ENCODE data around the gene TIAM1. TPM values are rescaled to one million over a fixed set of nuclear protein-coding genes. Genes with fewer than 3 reads are reported as not detected.

TIAM1 gene
- total RNA-seq, 1 donor from 2014 or later, result 67.8 TPM

DNA sequence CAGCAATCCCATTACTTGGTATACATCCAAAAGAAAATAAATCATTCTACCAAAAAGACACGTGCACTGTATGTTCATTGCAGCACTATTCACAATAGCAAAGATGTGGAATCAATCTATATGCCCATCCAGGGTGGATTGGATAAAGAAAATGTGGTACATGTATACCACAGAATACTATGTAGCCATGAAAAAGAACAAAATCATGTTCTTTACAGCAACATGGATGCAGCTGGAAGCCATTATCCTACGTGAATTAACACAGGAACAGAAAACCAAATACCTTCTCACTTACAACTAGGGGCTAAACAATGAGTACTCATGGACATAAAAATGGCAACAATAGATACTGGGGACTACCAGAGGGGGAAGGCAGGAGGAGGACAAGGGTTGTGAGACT lies 147.3 kb downstream of the TIAM1 start:
- DNase-seq, result no peak

DNA sequence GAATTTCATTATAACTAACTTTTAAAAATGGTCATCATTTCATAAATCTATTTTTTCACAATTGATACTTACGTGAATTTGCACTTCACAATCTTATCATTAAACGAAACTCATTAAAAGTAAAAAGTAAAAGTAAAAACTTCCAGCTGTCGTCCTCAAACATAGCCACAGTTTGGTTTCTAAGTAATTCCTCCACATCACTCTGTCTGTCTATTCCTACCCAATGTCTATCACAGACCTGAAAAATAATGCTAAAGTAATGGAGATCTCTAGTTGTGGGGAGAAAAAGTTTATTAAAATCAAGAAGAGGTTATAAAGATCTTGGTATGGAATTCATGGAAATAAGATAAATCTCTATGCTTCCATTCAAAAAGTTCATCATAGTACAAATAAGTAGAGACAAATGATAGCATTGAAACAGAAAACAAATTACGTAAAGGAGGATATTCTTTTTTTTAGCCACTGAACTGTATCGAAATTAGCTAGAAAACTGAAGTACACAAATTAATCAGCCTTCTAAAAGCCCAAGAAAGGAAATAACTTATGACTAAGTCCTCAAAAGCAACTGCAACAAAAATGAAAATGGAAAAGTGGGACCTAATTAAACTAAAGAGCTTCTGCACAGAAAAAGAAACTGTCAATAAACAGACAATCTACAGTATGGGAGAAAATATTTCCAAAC lies 148.6 kb downstream of the TIAM1 start:
- DNase-seq, result no peak

DNA sequence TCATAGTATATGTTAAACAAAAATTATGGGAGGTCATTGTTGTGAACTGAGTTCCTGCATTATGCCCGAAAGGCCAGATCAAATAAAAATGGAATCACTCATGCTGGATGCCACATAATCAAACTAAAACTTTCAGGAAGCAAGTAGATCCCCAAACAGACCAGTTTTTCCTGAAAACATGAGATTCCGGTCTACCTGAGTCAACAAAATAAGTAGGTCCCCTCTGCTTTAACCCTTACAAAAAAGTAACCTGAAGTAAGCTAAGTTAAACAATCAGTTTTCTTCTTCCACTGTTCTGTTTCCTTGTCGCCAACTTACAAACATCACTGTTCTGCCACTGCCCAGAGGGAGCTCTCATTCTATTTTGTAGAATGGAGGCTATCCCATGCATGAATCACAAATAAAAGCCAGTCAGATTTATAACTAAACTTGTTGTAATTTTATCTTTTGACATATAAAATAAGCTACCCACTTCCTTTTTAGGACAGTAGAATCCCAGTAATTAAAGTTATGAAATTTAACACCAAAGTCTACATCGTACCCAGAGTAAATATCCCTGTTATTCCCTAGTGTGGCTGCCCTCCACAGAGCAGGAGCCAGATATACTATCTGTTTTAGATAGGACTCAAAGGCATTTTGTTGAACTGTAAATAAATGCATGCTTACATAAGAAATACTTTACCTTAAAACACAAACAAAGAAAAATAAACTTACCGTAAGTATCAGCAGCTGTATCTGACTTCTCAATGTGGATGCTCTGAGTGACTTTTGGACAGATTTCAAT lies 149.4 kb downstream of the TIAM1 start:
- DNase-seq, result no peak

DNA sequence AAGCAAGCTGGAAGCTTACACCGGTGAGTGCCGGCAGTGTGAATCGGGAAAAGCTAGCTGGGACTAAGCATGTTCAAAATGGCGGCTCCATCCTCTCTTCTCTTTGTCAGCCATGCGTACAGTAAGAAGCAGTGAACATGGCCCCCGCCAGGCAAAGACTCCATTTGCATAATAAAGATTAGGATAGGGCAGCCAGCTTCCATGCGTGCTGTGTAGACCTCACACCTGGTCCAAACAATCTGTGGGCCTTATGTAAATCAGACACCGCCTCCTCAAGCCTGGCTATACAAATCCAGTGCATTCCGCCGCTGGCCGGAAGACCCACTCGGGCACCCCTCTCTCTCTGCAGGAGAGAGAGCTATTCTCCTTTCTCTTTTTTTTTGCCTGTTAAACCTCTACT lies 150.3 kb downstream of the TIAM1 start:
- no peak for DNase-seq

DNA sequence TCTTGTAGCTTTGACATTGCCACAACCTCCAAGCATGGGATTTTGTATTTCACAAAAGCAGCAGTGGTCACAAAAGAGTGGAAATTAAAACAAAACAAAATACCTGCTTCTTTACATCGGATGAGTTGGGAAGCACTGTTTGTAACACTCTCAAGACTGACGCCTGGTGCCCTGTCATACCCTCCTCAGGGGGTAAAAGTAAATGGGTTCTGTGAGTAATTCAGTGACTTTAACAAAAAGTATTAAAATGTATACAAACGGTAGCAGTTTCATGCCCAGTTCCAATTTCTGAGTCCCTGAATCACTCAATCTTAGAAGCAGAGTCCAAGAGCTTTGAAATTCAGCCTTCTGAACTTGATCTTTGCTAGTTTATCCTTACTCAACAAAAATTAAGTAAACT lies 152.5 kb downstream of the TIAM1 start:
- no peak for DNase-seq

DNA sequence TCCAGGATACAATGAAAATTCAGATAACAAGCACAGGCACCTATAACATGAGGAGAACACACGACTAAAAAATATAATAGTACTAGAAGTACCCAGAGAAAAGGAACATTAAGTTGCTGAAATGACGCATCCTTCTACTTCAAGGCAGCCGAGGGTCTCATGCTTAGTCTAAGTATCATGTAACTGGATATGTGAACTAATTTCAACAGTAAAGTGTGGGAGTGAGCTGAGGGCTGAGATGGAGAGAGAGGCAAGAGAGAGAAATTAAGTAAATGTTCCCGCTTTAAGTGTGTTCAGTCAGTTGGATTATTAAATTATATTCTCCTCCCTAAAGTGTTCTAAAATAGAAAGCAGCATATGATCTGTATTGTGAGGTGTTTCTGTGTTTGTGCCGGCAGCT lies 153.5 kb downstream of the TIAM1 start:
- DNase-seq, result no peak

DNA sequence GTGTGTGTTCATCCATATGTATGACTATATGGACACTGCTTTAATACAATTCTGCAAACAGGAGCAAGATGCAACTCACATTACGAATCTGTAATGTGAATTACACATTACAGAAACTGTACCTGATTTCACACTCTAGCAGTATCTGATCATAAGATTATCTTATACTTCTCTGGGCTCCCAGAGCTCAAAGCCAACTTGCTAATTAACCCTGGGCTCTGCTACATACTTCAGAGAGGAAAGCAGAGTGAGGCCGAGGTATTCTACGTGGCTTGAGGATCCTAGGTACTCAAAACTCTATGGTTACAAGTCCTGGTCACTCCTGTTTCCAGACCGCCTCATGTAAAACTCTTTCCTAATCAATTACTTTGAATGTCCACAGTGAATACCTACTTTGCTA lies 156.6 kb downstream of the TIAM1 start:
- no peak for DNase-seq

DNA sequence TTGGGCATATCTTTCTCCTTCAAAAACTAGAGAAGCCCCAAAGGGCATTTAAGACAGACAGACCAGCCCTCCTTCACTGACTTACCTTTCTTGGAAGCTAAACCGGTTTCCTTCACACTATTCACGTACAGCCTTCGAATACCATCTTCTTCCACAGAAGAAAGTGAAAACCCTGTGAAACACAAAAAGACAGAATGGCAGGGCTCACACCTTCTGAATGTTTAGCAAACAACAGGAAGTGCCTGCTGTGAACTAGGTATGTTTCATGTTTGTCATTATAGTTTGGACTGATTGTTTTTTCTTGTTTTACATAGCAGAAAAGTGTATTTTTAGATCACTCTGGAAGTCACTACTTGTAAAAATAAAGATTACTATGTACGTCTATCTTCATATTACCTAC lies 157.1 kb downstream of the TIAM1 start:
- DNase-seq, result no peak

DNA sequence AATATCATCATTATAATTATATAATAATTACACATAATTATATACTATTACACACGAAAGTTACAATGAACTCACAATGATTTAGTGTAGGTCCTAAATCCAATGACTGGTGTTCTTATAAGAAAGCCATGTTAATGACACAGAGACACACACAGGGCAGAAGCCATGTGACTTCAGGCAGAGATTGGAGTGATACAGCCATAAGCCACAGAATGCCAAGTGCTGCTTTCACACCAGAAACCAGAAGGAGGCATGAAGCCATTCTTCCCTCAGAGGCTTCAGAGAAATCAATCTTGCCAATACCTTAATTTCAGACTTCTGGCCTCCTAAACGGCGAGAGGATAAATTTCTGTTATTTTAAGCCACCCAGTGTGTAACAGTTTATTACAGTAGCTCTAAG lies 158.4 kb downstream of the TIAM1 start:
- no peak for DNase-seq

DNA sequence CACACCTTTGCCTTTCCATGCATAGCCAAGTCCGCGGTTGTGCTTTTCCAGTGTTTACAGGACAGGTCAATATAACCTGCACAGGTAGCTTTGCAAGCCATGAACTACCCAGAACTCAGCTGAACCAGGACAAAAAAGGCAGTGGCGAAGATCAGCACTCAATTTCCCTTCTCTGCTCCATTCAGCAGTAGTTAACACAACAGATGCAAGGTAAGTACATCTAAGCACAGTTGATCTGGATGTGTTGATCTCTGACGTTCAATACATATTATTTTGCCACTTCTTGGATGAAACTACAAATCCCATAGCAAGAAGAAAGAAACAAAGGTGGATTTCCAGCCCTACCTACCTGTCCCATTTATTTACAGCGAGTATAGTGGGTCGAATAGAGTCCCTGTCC lies 159.2 kb downstream of the TIAM1 start:
- DNase-seq, result no peak

DNA sequence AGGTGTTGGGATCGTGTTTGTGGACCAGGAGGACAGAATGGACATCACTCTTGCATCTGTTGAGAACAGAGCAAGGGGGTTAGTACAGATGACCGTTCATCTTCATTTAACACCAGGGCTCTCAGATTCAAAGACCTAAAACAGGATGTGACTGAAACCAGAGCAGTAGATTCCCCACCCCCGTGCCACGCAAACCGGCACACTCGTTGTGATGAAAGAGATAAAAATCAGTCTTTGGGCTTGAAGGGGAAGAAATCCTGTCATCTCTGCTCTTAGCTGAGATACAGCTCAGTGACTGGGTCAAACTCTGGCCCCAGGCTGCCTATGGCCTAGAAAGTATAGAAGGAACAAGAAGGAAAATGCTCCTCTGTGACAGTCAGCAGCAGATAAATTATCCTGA lies 159.6 kb downstream of the TIAM1 start:
- DNase-seq, result no peak

DNA sequence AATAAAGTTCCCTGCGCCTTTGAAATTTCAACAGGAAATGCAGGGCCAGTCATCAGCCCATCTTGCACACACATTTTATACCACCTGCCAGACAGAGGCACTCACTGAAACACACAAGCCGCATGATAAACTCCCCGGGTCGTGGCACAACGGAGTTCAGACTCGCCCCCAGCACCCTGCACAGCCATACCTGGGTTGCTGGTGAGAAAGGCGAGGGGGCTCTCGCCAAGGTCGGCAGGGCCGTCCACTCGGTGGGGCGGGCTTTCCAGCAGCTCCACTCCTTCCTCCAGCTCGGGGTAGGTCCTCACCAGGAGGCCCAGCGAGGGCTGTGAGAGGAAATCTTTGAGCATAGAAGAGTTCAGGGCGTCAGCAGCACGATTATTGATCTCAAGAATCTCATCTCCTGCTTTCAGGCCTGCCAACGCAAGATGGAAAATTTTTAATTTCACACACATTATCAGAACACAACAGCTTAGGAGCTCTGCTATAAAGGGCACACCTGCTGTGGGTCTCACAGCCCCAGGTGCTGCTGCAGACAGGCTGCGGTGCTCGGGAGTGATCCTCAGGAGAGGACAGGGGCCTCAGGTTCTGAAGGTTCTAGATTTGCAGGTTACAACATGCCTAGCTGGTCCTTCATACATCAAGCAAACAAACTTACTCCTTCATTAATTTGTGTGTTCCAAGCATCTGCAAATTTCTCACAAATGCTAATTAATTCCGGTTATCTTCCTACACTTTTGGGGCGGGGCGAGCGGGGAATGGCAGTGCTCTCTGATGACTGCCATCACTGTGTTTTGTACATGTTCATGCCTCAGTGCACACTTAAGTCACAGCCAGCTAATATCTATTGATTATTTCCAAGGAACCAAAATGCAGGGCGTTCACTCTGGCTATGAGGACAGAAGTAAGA lies 161.6 kb downstream of the TIAM1 start:
- no peak for DNase-seq

DNA sequence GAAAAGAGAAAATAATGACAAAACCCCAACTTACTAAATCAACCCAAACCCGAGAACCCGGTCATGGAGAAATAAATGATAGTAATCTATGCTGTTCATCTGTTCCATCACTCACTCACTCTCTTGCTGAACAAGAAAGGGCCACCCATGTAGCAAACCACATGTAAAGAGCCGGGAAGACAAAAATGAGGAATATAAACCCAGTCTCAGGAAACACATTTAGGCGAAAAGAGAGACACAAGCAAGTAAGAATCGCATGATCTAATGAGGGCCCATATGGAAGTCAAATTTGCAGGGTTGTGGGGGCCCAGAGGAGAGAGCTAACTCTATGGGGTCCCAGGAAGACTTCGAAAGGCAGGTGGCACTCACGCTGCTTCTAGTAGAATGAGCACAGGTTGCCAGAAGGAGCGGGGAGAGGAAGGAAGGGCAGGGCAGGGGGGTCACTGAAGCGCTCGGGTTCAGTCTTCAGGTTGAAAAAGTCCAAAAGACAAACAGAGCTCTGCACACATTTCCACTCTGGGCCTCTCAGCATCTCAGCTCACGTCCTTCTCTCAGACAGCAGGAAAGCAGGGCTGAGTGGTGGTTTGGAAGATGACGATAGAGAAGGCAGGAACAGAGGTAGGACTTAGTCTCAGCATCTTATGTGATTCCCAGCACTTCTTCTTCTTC lies 162.8 kb downstream of the TIAM1 start:
- no peak for DNase-seq

DNA sequence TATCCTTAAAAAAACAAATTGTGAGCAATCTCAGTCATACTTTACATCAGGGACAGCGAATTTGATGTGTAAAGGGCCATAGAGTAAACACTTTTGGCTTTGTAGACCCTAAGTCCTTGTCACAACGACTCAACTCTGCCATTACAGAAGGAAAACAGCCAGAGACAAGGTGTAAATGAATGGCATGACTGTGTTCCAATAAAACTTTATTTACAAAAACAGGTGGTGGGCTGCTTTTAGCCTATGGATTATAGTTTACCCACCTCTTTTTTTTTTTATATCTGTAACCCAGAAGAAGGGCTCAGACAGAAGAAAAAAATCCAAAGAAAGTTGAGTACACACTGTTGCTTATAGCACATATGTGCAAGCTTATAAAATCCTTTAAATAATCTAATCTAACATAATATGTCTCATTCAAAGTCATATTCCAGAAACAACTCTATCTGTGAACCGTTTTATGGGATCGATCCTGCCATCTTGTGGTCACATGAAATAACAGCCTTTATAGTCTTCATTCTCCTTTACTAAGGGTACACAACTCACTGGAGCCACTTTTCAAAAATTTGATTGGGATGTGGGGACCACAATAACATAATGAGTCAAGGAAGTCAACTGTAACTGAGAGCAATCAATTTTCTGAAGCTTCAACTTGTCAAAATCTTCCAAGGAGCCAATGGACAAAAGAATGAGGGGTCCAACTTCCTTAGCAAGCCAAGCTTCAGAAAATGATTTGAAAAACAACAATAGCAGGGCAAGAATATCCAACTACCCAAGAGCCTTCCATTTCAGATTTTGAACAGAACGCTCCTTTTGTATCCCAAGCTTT lies 163.6 kb downstream of the TIAM1 start:
- DNase-seq, result peak; percentile 14

DNA sequence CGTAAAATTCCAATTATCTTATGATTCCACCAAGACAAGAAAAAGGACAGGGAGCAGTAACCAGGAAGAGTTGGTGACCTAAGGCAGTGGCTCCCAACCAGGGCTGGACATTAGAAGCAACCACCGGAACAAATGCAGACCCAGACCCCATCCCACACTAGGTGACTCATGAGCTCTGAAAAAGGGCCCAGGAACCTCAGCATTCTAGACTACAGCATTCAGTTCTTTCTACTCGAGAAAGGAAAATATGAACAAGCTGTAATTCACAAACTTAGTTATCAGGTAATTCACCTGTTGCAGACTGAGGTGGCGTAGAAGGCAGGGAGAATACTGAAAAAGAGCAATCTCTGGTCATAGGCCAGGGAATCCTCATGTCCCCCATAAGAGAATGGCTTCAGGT lies 167.3 kb downstream of the TIAM1 start:
- no peak for DNase-seq

DNA sequence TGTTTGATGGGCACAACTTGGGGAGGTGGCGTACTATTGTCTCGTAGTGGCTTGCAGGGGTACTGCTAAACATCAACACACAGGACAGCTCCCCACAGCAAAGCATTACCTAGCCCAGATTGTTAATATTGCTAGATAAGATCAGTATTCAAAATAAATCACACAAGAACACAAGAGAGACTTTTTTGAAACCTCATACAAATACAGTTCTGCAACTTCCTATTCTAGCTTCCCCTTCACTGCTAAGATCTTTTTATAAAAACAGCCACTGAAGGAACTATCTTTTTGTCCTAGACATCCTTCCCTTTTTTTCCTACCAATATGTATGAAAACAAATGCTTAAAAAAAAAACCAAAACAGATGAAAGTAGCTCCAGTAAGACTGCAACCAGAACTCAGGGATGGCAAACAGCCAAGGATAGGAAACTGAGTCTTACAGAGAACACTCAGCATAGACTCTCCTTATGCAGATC lies 167.9 kb downstream of the TIAM1 start:
- no peak for DNase-seq

DNA sequence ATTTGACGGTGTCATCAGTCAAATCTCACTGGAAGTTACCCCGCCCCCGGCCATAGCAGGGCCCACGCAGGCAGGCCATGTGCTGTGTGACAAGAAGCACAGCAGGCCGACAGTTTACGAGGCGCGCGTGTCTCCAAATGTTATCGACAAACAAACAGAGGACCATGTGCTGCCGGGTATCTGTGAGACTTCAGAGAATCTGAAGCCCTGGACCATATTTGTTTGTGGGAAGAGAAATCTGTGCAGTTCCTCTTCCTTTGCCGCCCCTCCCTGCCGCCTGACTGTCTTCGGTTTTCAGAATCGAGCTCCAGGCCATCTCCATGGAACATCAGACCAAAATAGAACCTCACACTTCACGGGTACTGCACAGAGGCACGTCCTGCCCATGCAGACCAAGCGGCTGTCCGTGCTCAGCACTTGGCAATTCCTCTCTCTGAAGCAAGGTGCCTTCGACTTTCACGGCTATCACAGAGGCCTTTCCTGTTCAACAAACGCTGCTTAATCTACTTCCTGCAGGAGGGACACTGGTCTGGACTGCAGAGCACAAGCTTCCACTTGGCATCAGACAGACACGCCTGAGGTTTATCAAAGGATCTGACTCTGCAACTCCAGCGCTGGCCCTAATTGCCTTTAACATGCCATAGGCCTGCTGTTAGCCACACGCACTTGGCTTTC lies 170.0 kb downstream of the TIAM1 start:
- DNase-seq, result no peak

DNA sequence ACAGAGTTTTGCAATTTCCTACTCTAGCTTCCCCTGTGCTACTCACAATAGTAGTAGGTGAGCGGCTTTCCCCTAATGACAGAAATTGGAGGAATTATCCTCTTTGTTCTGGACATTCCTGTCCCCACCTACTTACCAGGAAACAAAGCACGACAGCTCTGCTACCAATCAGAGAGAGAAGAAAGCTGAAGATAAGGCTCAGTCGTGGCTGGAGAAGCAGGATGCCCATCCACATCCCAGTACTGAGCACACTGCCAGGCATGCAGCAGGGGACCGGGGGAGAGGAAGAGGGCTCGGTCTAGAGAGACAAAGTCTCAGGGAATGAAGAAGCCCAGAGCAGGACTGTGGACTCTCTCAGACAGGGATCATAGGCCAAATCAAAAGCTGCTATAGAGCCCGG lies 171.7 kb downstream of the TIAM1 start:
- DNase-seq, result no peak

DNA sequence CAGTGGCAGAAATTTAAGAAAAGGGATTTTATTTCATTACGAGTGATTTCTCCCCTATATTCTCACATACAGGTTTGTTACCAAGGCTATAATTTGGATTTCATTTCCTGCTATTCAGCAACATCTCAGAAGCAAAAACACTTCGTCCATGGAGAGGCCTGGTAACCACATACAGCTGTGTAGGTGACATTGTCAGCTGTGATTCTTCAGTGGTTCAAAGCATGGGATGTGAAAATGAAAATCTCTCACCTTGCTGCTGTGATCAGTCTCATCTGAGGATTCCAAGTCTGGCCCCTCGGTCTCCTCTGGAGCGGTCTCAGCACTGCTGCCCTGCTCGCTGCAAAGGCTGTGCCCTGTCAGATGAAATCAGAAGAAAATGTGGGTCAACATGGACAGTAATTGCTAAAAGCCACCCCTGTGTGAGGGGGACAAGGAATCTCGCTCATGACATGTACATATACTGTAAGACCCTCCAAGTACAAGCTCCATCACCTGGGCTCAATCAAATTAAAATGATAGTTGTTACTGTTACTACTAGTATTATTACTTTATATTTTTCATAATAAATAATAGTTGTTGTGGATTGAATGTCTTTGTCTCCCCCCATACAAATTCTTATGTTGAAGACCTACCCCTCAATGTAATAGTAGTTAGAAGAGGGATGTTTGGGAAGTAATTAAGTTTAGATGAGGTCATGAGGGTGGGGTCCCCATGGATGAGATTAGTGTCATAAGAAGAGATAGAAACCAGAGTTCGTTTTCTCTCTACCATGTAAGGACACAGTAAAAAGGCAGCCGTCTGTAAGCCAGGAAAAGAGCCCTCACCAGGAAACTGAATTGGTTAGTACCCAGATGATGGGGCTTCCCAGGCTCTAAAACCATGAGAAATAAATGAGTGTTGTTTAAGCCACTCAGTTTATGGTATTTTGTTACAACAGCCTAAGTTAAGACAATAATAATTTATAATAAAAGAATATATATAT lies 179.1 kb downstream of the TIAM1 start:
- no peak for DNase-seq

DNA sequence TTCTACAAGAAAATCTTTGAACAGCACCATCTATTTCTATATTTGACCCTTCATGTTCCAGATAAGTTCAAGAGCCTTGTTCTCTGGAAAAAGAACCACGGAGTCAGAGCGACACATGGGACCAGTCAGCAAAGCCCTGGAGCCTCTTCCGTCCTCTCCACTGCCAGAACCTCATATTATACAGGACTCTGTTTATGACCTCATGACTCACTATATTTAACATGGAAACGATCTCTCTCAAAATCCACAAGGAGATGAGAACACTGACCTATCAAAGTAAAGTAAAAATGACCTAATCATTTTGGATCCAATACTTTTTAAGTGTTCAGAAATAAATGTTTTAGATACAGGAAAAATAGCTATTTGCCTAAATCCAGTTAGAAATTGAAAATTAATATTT lies 181.2 kb downstream of the TIAM1 start:
- peak; percentile 25 for DNase-seq

Data from skin of body (tissue), 2 donors.